HTERT RPE-1 (cell line): Measurements from ENCODE around the gene NXF3.
"Not testable (repeated sequence)": the region's sequence is repeated elsewhere in the genome, so short reads cannot be mapped to it uniquely, and the experiment has no call there.

ENCODE experiments used
- in situ Hi-C: fragments of 300-500 bp; cut with MboI; formaldehyde crosslinking; loops from 4 replicates; pipeline ENCODE4 v1.14.3; 2020; ENCODE audit warnings: low sequenced_read_pairs

The NXF3 gene

DNA sequence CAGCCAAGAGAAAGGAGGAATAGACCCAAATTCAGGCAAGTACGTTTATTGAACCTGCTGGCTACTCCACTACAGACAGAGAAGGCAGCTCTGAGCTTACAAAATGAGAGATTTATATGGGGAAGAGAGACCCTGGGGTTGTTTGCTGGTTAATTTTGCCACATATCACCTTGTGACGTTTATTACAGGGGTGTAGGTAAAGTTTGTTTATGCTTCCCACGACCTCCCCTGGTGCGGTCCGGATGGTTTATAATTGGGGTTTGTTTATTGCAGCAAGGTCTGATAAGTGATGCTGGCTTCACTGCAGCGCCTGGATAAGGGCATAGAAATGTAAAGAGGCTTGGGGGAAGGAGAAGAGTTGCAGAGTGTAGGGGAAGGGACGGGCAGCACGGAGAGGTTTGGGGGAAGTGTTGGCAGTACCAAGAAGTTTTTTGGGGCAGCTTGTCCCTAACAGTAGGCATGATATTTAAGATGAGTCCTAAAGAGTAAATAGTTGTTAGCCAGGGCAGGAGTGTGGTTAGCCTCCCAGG lies 41.6 kb downstream of the NXF3 start:
- in situ Hi-C loops = no loop called here

DNA sequence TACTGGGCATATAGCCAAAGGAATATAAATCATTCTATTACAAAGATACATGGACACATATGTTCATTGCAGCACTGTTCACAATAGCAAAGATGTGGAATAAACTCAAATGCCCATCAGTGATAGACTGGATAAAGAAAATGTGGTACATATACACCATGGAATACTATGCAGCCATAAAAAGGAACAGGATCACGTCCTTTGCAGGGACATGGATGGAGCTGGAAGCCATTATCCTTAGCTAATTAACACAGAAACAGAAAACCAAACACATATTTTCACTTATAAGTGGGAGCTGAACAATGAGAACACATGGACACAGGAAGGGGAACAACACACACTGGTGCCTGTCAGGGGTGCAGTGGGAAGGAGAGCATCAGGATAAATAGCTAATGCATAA lies 59.6 kb downstream of the NXF3 start:
- in situ Hi-C loops = not testable (repeated sequence)
